Osteoblast (primary cell): ENCODE results near the gene WDFY4. TPM values are rescaled to one million over a fixed set of nuclear protein-coding genes. Genes with fewer than 3 reads are reported as not detected.

ENCODE experiments used
- DNase-seq: peaks from one replicate; pipeline ENCODE4 v3.0.0; 2011; ENCODE audit warnings: low spot score, mixed read lengths; ENCODE audit not compliant: insufficient read length; ENCODE audit errors: missing footprints
- H2AFZ ChIP-seq: 2 replicates; pipeline ENCODE4 v1.6.0; 2011; ENCODE audit warnings: mild to moderate bottlenecking, low read length
- H3K27ac ChIP-seq: 2 replicates; pipeline ENCODE4 v1.5.1; 2011; ENCODE audit warnings: mild to moderate bottlenecking, low read depth, low read length, moderate library complexity
- H3K27me3 ChIP-seq: 2 replicates; pipeline ENCODE4 v1.6.0; 2012; ENCODE audit warnings: mild to moderate bottlenecking, control low read depth, inconsistent platforms, low read length, moderate library complexity; ENCODE audit not compliant: insufficient read depth
- H3K36me3 ChIP-seq: 2 replicates; pipeline ENCODE4 v1.5.1; 2011; ENCODE audit warnings: mild to moderate bottlenecking, low read length, control low read depth, moderate library complexity; ENCODE audit not compliant: insufficient read depth
- H3K4me1 ChIP-seq: 2 replicates; pipeline ENCODE4 v1.5.1; 2011; ENCODE audit warnings: mild to moderate bottlenecking, low read length, control low read depth, moderate library complexity; ENCODE audit not compliant: insufficient read depth
- H3K4me2 ChIP-seq: 2 replicates; pipeline ENCODE4 v1.6.0; 2011; ENCODE audit warnings: mild to moderate bottlenecking, low read length; ENCODE audit not compliant: insufficient read depth
- H3K4me3 ChIP-seq: fragments of 200-600 bp; sonication (generic); 3 replicates; pipeline ENCODE4 v1.5.1; 2012; ENCODE audit warnings: mild to moderate bottlenecking, low read length, inconsistent platforms; ENCODE audit not compliant: insufficient read depth
- H3K79me2 ChIP-seq: 2 replicates; pipeline ENCODE4 v1.6.0; 2012; ENCODE audit warnings: mild to moderate bottlenecking, low read length, control low read depth, inconsistent platforms; ENCODE audit not compliant: insufficient read depth
- H3K9me3 ChIP-seq: 2 replicates; pipeline ENCODE4 v1.5.1; 2011; ENCODE audit warnings: low read depth, low read length, control low read depth
- H4K20me1 ChIP-seq: 2 replicates; pipeline ENCODE4 v1.6.0; 2012; ENCODE audit warnings: mild to moderate bottlenecking, low read length, control low read depth; ENCODE audit not compliant: insufficient read depth
- CTCF ChIP-seq: IDR thresholded peaks from 2 replicates; pipeline ENCODE4 v1.5.1; 2011; ENCODE audit warnings: mild to moderate bottlenecking, low read depth, low read length, moderate library complexity; ENCODE audit errors: extremely low read depth
- total RNA-seq: library from RNA; depleted of rRNA; stranded (reverse); fragments of >200 nt; gene quantifications from 2 replicates; pipeline ENCODE4 v1.2.3, GENCODE V29; 2012

WDFY4 gene
- total RNA-seq, 1 donor = 0.36 TPM

GRCh38 chr10:48836605-48837004 is 151.9 kb downstream of the WDFY4 start:
- H3K27ac ChIP-seq = no peak overlapping the region
- H3K4me2 ChIP-seq = no peak overlapping the region
- H4K20me1 ChIP-seq = no peaks in the 10 kb centered on the region
- no peak for TF ChIP-seq CTCF
- H3K4me1 ChIP-seq = no peaks in the 10 kb centered on the region
- H3K79me2 ChIP-seq = no peaks in the 10 kb centered on the region
- H3K4me3 ChIP-seq = no peak overlapping the region
- H3K9me3 ChIP-seq = no peaks in the 10 kb centered on the region
- no peak overlapping the region for H2AFZ ChIP-seq
- peaks cover 11% of the 10 kb centered on the region for H3K27me3 ChIP-seq
- peak; percentile 58 for DNase-seq
- no peaks in the 10 kb centered on the region for H3K36me3 ChIP-seq

- Histone ChIP-seq H3K4me3 (no peak overlapping the region), H2AFZ (no peak overlapping the region)
These were observed 154.2 kb downstream of the WDFY4 start for GRCh38 chr10:48838834-48839233.

GRCh38 chr10:48839809-48840679 is 155.4 kb downstream of the WDFY4 start:
- H3K27ac ChIP-seq = no peak overlapping the region
- H3K4me3 ChIP-seq = no peak overlapping the region
- H3K36me3 ChIP-seq = no peaks in the 10 kb centered on the region
- peaks cover 11% of the 10 kb centered on the region for H3K27me3 ChIP-seq
- TF ChIP-seq CTCF = no peak
- H3K4me2 ChIP-seq = no peak overlapping the region
- H4K20me1 ChIP-seq = no peaks in the 10 kb centered on the region
- no peak overlapping the region for H2AFZ ChIP-seq
- no peaks in the 10 kb centered on the region for H3K79me2 ChIP-seq
- no peak for DNase-seq
- H3K4me1 ChIP-seq = no peaks in the 10 kb centered on the region
- no peaks in the 10 kb centered on the region for H3K9me3 ChIP-seq

More at GRCh38 chr10:48838834-48839233, 154.2 kb downstream of the WDFY4 start:
- peaks cover 13% of the 10 kb centered on the region for H3K27me3 ChIP-seq
- H3K36me3 ChIP-seq = no peaks in the 10 kb centered on the region
- H3K9me3 ChIP-seq = no peaks in the 10 kb centered on the region
- no peaks in the 10 kb centered on the region for H3K4me1 ChIP-seq
- DNase-seq = peak; percentile 53
- H3K79me2 ChIP-seq = no peaks in the 10 kb centered on the region
- H4K20me1 ChIP-seq = no peaks in the 10 kb centered on the region
- TF ChIP-seq CTCF = no peak
- no peak overlapping the region for H3K27ac ChIP-seq
- H3K4me2 ChIP-seq = no peak overlapping the region

GRCh38 chr10:48842231-48842630 is 157.6 kb downstream of the WDFY4 start:
- H3K79me2 ChIP-seq = no peaks in the 10 kb centered on the region

More at GRCh38 chr10:48842231-48842630, 157.6 kb downstream of the WDFY4 start:
- no peak for DNase-seq
- Histone ChIP-seq H3K4me3 (no peak overlapping the region), H3K36me3 (no peaks in the 10 kb centered on the region), H4K20me1 (no peaks in the 10 kb centered on the region), H3K4me2 (no peak overlapping the region), H3K27me3 (peaks cover 11% of the 10 kb centered on the region), H3K4me1 (no peaks in the 10 kb centered on the region), H2AFZ (no peak overlapping the region), H3K27ac (no peak overlapping the region), H3K9me3 (no peaks in the 10 kb centered on the region)
- no peak for TF ChIP-seq CTCF
